ENCODE data around the gene HSFX2.
"Not testable (repeated sequence)": the region's sequence is repeated elsewhere in the genome, so short reads cannot be mapped to it uniquely, and the experiment has no call there.

HSFX2 gene

DNA sequence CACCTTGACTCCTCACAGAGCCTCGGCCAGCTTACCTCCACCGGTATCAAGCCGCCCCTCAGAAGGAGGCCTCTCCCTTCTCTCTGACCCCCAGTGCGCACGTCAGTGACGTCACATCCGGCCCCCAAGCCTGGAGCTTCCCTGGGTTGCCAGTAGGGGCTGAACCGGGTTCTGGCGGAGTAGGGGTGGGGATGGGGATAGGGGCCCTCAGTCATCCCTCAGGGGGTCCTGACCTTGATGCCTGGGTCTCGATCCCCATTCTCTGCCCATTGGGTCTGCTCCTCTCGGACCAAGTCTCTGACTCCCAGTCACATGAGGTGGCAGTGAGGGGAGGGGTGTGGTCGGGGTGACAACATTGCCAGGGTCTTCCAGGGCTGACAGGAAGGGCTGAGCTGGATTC is 7.8 kb downstream of the HSFX2 start, which contains the start of gene MAGEA9B:
MAGEA9B (minus strand) TSS at position 101 of the 400 bp plus-strand sequence. CDS start 4,280 bp downstream, outside the sequence.
- not testable (repeated sequence) for DNase-seq

DNA sequence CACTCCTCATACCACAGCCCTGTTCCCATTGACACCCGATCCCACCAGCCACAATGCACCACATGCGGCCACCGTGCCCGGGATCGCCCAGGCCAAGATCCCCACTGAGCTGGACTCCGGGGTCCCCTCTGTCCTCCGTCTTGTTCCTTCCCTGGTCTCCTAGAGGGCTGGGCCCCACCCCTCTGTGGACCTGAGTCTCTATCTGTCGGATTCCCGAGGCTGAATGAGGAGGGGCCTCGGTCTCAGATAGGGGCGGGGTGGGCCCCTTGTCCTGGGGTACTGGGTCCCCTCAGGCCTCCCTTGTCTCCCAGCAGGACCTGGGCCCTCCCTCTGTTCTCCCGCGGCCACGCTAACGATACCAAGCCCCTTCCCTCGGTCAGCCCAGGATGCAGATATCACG is 9.5 kb downstream of the HSFX2 start:
- not testable (repeated sequence) for DNase-seq

- DNase-seq = not testable (repeated sequence)
Observed at GRCh38 chrX:149573456-149573855, 21.7 kb downstream of the HSFX2 start.

- DNase-seq = no peak
Observed at GRCh38 chrX:149572743-149573142, 22.4 kb downstream of the HSFX2 start.

- DNase-seq = no peak
Observed at GRCh38 chrX:149571770-149572169, 23.3 kb downstream of the HSFX2 start.

- peak in 1 of 2 donors; percentile 2 for DNase-seq
Observed at GRCh38 chrX:149570668-149571067, 24.4 kb downstream of the HSFX2 start.

- no peak for DNase-seq
Observed at GRCh38 chrX:149569770-149570169, 25.3 kb downstream of the HSFX2 start.

- no peak for DNase-seq
Observed at GRCh38 chrX:149568701-149569296, 26.3 kb downstream of the HSFX2 start.

GRCh38 chrX:149567621-149568417 is 27.3 kb downstream of the HSFX2 start:
- no peak for DNase-seq

GRCh38 chrX:149563359-149563758 is 31.8 kb downstream of the HSFX2 start:
- DNase-seq = no peak

DNA sequence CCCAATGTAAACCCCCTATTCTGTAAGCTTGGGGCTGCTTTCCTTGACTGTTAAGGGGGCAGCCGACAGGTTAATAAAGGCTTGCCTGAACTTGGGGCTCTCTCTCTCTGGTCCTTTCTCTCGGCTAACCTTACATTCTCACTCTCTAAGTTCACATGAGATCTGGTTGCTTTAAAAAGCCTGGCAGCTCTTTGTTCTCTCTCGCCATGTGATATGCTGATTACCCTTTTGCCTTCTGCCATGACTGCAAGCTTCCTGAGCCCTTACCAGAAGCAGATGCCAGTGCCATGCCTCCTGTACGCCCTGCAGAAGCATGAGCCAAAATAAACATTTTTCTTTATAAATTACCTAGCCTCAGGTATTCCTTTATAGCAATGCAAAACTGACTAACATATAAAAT is 39.9 kb downstream of the HSFX2 start:
- not testable (repeated sequence) for DNase-seq

DNA sequence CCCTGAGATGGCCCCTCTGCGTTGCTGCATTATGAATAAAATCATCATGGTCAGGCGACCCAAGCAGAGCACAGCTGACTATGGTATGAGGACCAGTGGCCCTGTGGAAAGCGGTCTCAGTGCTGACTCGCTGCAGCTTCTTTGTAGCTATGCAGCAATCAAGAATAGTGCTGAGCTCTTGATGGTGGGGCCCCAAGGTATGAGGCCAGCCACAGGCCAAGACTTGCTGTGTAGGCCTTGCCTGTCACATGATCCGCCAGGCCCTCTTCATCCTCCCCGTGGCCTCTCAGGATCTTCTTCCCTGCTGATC is 43.2 kb downstream of the HSFX2 start:
- DNase-seq = not testable (repeated sequence)

DNA sequence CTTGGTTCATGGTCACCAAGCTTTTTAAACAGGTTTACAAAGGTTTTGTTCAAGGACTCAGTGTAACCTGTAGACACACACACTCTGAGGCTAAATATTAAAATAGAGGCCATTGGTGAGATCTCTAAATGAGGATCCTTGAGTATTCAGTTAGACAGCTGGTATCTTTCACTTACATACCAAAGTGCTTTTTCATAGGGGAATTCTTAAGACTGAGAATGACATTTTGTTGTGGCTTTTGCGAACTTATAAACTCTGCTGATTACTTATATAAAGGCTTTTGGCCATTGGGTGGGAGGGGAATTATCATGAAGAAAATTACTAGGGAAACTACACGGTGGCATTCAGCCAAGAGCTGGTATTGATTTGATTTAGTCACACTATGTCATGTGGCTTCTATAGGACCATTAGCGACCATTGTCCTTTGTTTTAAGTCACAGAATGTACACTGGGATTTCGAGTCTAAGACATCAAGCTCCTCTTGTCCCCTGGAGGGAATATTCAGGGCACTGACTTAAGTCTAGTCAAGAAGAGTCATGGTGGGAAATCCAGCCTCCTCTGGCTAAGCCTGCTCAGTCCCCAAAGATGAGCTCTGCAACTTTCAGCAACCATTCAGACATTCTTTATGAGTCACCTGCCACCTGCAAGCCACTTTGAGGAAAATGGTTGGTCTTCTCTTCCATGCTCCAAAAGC is 43.7 kb downstream of the HSFX2 start:
- not testable (repeated sequence) for DNase-seq

DNA sequence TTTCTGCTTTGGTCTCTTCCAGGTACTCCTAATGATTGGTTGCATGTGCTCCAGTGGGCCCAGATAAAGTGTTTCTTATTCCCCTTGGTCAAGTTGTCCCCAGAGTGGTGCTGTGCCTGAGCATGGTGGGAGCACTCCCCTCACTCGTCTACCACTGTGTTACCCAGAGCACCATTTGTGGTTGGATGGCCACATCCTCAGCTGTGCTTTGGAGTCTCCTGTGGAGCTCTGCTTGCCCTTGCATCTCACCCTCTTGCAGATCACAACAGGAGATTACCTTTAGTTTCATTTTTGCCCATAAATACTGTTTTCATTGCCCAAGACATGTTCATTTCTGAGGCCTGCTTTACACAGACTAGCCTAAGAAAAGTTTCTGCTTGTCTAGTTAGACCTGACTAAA is 44.7 kb downstream of the HSFX2 start:
- DNase-seq = not testable (repeated sequence)

- not testable (repeated sequence) for DNase-seq
Observed at GRCh38 chrX:149549701-149550100, 45.4 kb downstream of the HSFX2 start, which contains the start of gene HSFX3. Gene HSFX3 (minus strand): TSS chrX:149549924. CDS start chrX:149549852, 72 bp downstream.

- not testable (repeated sequence) for DNase-seq
Observed at GRCh38 chrX:149547782-149548181, 47.3 kb downstream of the HSFX2 start.

DNA sequence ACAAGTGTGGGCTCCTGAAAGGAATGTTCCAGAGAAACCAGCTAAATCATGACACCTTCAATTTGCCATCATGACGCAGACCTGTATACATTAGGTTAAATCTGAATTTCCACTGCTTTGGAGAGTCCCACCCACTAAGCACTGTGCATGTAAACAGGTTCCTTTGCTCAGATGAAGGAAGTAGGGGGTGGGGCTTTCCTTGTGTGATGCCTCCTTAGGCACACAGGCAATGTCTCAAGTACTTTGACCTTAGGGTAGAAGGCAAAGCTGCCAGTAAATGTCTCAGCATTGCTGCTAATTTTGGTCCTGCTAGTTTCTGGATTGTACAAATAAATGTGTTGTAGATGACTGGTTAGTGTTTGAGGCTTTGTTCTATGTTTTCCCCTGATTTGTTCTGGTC is 48.2 kb downstream of the HSFX2 start:
- DNase-seq = not testable (repeated sequence)

DNA sequence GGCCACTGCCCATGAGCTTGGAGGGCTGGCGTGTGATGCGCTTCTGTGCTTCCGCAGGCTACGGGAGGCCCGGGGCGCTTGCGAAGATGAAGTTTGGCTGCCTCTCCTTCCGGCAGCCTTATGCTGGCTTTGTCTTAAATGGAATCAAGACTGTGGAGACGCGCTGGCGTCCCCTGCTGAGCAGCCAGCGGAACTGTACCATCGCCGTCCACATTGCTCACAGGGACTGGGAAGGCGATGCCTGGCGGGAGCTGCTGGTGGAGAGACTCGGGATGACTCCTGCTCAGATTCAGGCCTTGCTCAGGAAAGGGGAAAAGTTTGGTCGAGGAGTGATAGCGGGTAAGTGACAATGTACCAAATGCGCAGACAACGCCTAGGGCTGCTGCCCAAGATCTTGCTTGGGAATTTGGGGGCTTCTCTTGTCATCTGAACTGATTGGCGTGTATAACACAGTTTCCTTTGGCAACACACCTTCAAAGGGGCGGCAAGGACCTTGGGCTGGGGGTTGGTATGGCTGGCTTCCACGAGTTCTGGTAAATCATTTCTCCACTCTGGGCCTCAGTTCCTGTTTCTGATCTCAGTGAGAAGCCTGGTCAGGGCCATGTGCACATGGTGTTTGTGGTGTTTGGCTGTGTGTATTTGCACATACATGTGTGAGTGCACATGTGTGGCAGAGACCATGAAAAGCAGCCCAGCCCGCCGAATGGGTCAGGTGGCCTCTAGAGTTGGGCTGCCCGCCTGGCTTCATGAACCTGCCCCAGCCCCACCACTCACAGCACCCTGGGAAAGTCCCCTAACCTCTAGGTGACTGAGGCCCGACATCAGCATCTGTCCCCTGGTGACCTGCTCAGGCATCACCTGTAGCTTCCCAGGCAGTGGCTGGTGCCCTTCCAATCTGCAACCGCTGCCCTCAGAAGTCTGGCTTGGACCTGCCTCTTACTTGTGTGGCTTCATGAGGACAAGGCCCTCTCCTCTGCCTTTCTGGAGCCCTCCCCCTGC is 49.3 kb downstream of the HSFX2 start:
- DNase-seq = peak in 1 of 2 donors; percentile 9
